GM23338 (cell line): ENCODE data around the gene SIDT2. TPM values are rescaled to one million over a fixed set of nuclear protein-coding genes. Genes with fewer than 3 reads are reported as not detected.

ENCODE experiments used
- ATAC-seq: fragments of 200-7000 bp; cut with Tn5 transposase; 3 replicates; pipeline ENCODE4 v1.9.1; 2020
- DNase-seq: peaks from one replicate; pipeline ENCODE4 v3.0.0-alpha.2; 2015; ENCODE audit warnings: low spot score
- H2AFZ ChIP-seq: fragments of 200-600 bp; sonication (generic); 2 replicates; pipeline ENCODE4 v1.8.0; 2016; ENCODE audit warnings: antibody characterized with exemption, mild to moderate bottlenecking, moderate library complexity
- H3F3A ChIP-seq: fragments of 200-600 bp; sonication (generic); replicated peaks from 2 replicates; pipeline ENCODE4 v1.8.0; 2017; ENCODE audit warnings: antibody characterized with exemption, mixed run types, low read depth
- H3K27ac ChIP-seq: fragments of 200-600 bp; sonication (generic); 2 replicates; pipeline ENCODE4 v1.6.1; 2016; ENCODE audit warnings: low read depth
- H3K27me3 ChIP-seq: fragments of 200-600 bp; sonication (generic); 2 replicates; pipeline ENCODE4 v1.8.0; 2016; ENCODE audit warnings: mild to moderate bottlenecking, mixed run types, moderate library complexity; ENCODE audit not compliant: insufficient read depth
- H3K36me3 ChIP-seq: fragments of 200-600 bp; sonication (generic); 2 replicates; pipeline ENCODE4 v1.8.0; 2016; ENCODE audit warnings: mild to moderate bottlenecking; ENCODE audit not compliant: insufficient read depth
- H3K4me1 ChIP-seq: fragments of 200-600 bp; sonication (generic); 2 replicates; pipeline ENCODE4 v1.8.0; 2016; ENCODE audit warnings: mild to moderate bottlenecking, moderate library complexity; ENCODE audit not compliant: insufficient read depth
- H3K4me2 ChIP-seq: fragments of 200-600 bp; sonication (generic); 2 replicates; pipeline ENCODE4 v1.7.1; 2017; ENCODE audit warnings: mixed run types
- H3K4me3 ChIP-seq: fragments of 200-600 bp; sonication (generic); 2 replicates; pipeline ENCODE4 v1.6.1; 2016; ENCODE audit warnings: mixed run types
- H3K79me2 ChIP-seq: fragments of 200-600 bp; sonication (generic); replicated peaks from 2 replicates; pipeline ENCODE4 v1.8.0; 2017; ENCODE audit warnings: mild to moderate bottlenecking; ENCODE audit not compliant: insufficient read depth
- H3K9me2 ChIP-seq: fragments of 200-600 bp; sonication (generic); 2 replicates; pipeline ENCODE4 v1.8.0; 2017; ENCODE audit not compliant: insufficient read depth
- H4K20me1 ChIP-seq: fragments of 200-600 bp; sonication (generic); replicated peaks from 2 replicates; pipeline ENCODE4 v1.8.0; 2017; ENCODE audit warnings: mild to moderate bottlenecking; ENCODE audit not compliant: insufficient read depth
- H3K27ac Mint-ChIP-seq: 2 replicates; pipeline ENCODE4 v1.8.0; 2020; ENCODE audit warnings: inconsistent platforms, mild to moderate bottlenecking, moderate library complexity, mixed read lengths
- H3K27me3 Mint-ChIP-seq: 3 replicates; pipeline ENCODE4 v1.8.0; 2022; ENCODE audit warnings: low read depth, mild to moderate bottlenecking, moderate library complexity, mixed read lengths, inconsistent platforms; ENCODE audit not compliant: insufficient read depth, poor library complexity
- H3K36me3 Mint-ChIP-seq: 3 replicates; pipeline ENCODE4 v1.8.0; 2021; ENCODE audit warnings: low read depth, mild to moderate bottlenecking, inconsistent platforms, moderate library complexity, mixed read lengths
- H3K4me1 Mint-ChIP-seq: 3 replicates; pipeline ENCODE4 v1.8.0; 2020; ENCODE audit warnings: mild to moderate bottlenecking, inconsistent platforms, mixed read lengths
- H3K4me3 Mint-ChIP-seq: 3 replicates; pipeline ENCODE4 v1.8.0; 2021; ENCODE audit warnings: moderate library complexity, mild to moderate bottlenecking, inconsistent platforms, mixed read lengths
- H3K9me3 Mint-ChIP-seq: 3 replicates; pipeline ENCODE4 v1.8.0; 2020; ENCODE audit warnings: moderate library complexity, mild to moderate bottlenecking, inconsistent platforms, mixed read lengths
- CREB1 ChIP-seq: fragments of 250-450 bp; sonication (Bioruptor Pico); IDR thresholded peaks from 2 replicates; pipeline ENCODE4 v1.5.0; 2020; ENCODE audit warnings: low read depth, mild to moderate bottlenecking, moderate library complexity
- ETS1 ChIP-seq: IDR thresholded peaks from 2 replicates; pipeline ENCODE4 v1.6.1; 2016; ENCODE audit warnings: antibody characterized with exemption
- EZH2 ChIP-seq: fragments of 200-600 bp; sonication (generic); IDR thresholded peaks from one replicate; pipeline ENCODE4 v1.8.0; 2017; ENCODE audit warnings: antibody characterized with exemption, mild to moderate bottlenecking, low read depth; ENCODE audit not compliant: unreplicated experiment
- EZH2phosphoT487 ChIP-seq: fragments of 200-600 bp; sonication (generic); IDR thresholded peaks from one replicate; pipeline ENCODE4 v1.8.1; 2018; ENCODE audit warnings: antibody characterized with exemption; ENCODE audit not compliant: unreplicated experiment
- JUNB ChIP-seq: IDR thresholded peaks from one replicate; pipeline ENCODE4 v1.6.1; 2016; ENCODE audit warnings: antibody characterized with exemption; ENCODE audit not compliant: unreplicated experiment
- NANOG ChIP-seq: IDR thresholded peaks from 2 replicates; pipeline ENCODE4 v1.6.1; 2016; ENCODE audit warnings: antibody characterized with exemption, borderline replicate concordance
- POLR2AphosphoS5 ChIP-seq: IDR thresholded peaks from 2 replicates; pipeline ENCODE4 v1.6.1; 2016; ENCODE audit warnings: antibody characterized with exemption, low read depth
- STAT1 ChIP-seq: IDR thresholded peaks from one replicate; pipeline ENCODE4 v1.6.1; 2016; ENCODE audit warnings: antibody characterized with exemption; ENCODE audit not compliant: unreplicated experiment
- ZNF114 ChIP-seq: fragments of 250-450 bp; sonication (Bioruptor Pico); IDR thresholded peaks from 2 replicates; pipeline ENCODE4 v1.5.0; 2020; ENCODE audit warnings: mild to moderate bottlenecking, moderate library complexity
- ZNF331 ChIP-seq: fragments of 250-450 bp; sonication (Bioruptor Pico); IDR thresholded peaks from 2 replicates; pipeline ENCODE4 v1.5.0; 2020; ENCODE audit warnings: low read depth, mild to moderate bottlenecking, moderate library complexity
- polyA plus RNA-seq: library from polyadenylated mRNA; unstranded; fragments of >200 nt; fragmentation: Nextera tagmentation; extraction: Ambion mirVana; gene quantifications from 2 replicates; pipeline ENCODE4 v1.2.1, GENCODE V29; 2016
- total RNA-seq: library from RNA; depleted of rRNA; stranded (reverse); fragments of >200 nt; shearing (Covaris generic); gene quantifications from 2 replicates; pipeline ENCODE4 v1.2.3, GENCODE V29; 2014
- TF ChIP-seq, protein P1 (sequence below): fragments of 250-450 bp; sonication (Bioruptor Pico); IDR thresholded peaks from 2 replicates; pipeline ENCODE4 v1.5.0; 2020; ENCODE audit warnings: mild to moderate bottlenecking, moderate library complexity

SIDT2 gene
- total and polyA plus RNA-seq, 2 experiments from 2014 or later: 7.5 to 12.1 TPM

GRCh38 chr11:117186431-117186761 lies 7.9 kb downstream of the SIDT2 start (continued):
- TF ChIP-seq, protein P1, sequence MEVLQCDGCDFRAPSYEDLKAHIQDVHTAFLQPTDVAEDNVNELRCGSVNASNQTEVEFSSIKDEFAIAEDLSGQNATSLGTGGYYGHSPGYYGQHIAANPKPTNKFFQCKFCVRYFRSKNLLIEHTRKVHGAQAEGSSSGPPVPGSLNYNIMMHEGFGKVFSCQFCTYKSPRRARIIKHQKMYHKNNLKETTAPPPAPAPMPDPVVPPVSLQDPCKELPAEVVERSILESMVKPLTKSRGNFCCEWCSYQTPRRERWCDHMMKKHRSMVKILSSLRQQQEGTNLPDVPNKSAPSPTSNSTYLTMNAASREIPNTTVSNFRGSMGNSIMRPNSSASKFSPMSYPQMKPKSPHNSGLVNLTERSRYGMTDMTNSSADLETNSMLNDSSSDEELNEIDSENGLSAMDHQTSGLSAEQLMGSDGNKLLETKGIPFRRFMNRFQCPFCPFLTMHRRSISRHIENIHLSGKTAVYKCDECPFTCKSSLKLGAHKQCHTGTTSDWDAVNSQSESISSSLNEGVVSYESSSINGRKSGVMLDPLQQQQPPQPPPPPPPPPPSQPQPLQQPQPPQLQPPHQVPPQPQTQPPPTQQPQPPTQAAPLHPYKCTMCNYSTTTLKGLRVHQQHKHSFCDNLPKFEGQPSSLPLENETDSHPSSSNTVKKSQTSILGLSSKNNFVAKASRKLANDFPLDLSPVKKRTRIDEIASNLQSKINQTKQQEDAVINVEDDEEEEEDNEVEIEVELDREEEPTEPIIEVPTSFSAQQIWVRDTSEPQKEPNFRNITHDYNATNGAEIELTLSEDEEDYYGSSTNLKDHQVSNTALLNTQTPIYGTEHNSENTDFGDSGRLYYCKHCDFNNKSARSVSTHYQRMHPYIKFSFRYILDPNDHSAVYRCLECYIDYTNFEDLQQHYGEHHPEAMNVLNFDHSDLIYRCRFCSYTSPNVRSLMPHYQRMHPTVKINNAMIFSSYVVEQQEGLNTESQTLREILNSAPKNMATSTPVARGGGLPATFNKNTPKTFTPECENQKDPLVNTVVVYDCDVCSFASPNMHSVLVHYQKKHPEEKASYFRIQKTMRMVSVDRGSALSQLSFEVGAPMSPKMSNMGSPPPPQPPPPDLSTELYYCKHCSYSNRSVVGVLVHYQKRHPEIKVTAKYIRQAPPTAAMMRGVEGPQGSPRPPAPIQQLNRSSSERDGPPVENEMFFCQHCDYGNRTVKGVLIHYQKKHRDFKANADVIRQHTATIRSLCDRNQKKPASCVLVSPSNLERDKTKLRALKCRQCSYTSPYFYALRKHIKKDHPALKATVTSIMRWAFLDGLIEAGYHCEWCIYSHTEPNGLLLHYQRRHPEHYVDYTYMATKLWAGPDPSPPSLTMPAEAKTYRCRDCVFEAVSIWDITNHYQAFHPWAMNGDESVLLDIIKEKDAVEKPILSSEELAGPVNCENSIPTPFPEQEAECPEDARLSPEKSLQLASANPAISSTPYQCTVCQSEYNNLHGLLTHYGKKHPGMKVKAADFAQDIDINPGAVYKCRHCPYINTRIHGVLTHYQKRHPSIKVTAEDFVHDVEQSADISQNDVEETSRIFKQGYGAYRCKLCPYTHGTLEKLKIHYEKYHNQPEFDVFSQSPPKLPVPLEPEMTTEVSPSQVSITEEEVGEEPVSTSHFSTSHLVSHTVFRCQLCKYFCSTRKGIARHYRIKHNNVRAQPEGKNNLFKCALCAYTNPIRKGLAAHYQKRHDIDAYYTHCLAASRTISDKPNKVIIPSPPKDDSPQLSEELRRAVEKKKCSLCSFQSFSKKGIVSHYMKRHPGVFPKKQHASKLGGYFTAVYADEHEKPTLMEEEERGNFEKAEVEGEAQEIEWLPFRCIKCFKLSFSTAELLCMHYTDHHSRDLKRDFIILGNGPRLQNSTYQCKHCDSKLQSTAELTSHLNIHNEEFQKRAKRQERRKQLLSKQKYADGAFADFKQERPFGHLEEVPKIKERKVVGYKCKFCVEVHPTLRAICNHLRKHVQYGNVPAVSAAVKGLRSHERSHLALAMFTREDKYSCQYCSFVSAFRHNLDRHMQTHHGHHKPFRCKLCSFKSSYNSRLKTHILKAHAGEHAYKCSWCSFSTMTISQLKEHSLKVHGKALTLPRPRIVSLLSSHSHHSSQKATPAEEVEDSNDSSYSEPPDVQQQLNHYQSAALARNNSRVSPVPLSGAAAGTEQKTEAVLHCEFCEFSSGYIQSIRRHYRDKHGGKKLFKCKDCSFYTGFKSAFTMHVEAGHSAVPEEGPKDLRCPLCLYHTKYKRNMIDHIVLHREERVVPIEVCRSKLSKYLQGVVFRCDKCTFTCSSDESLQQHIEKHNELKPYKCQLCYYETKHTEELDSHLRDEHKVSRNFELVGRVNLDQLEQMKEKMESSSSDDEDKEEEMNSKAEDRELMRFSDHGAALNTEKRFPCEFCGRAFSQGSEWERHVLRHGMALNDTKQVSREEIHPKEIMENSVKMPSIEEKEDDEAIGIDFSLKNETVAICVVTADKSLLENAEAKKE (CRISPR knock-in tag): no peak
- TF ChIP-seq ZNF114 (CRISPR knock-in tag): no peak

DNA sequence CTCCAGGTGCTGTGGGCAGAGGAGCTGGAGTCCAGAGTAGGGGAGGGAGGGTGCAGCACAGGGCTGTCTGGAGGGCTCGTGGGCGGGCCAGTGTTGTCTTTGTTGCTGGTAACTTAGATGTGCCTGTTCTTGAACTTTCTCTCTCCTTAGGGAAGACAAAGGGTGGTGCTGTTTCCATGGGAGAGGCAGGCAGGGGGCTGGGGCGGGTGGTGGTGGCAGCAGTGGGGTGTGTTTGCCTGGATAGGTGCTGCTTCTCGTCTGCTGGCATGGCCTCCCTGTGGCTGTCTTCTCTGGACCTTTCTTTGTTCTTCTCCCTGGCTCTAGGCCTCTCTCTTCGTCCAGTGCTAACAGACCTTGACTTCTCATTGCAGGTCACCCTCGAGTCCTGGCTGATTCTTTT lies 8.5 kb downstream of the SIDT2 start:
- H3K79me2 ChIP-seq: no peaks in the 10 kb centered on the region
- H3K36me3 ChIP-seq: no peaks in the 10 kb centered on the region
- H3K4me3 Mint-ChIP-seq: no peak overlapping the region

DNA sequence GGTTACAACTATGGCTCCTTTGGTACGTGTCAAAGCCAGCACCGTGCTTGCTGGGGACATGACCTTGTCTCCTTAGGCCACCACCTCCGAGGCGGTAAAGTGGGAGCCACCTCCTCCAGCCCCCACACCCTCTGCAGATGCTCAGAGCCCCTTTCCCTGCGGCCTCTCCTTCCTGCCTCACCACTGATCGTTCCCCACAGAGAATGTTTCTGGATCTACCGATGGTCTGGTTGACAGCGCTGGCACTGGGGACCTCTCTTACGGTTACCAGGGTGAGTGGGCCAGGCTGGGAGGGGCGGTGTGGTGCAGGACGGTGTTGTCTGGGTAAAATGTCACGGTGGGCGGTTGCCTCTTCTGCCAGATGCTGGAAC lies 8.9 kb downstream of the SIDT2 start:
- H3K27ac ChIP-seq: no peak overlapping the region
- H3K4me1 ChIP-seq: no peaks in the 10 kb centered on the region
- Mint-ChIP-seq H3K4me3 (no peak overlapping the region), H3K27ac (0 out of 2 replicates have a peak overlapping the region, but pooled peaks have one; percentile 66), H3K9me3 (no peaks in the 10 kb centered on the region), H3K36me3 (peaks cover 4% of the 10 kb centered on the region; the same call in 2 of the 3 replicates), H3K4me1 (no peaks in the 10 kb centered on the region; the same call in 2 of the 3 replicates), H3K27me3 (peaks cover 13% of the 10 kb centered on the region)
- no peak overlapping the region for H3K4me3 ChIP-seq
- ATAC-seq (no peak), DNase-seq (no peak)
- H3K4me2 ChIP-seq: no peak overlapping the region
- H3F3A ChIP-seq: no peaks in the 10 kb centered on the region
- H4K20me1 ChIP-seq: no peaks in the 10 kb centered on the region
- H2AFZ ChIP-seq: no peak overlapping the region
- H3K79me2 ChIP-seq: no peaks in the 10 kb centered on the region
- no peaks in the 10 kb centered on the region for H3K27me3 ChIP-seq
- no peaks in the 10 kb centered on the region for H3K9me2 ChIP-seq
- H3K36me3 ChIP-seq: no peaks in the 10 kb centered on the region
- TF ChIP-seq ZNF331 (CRISPR knock-in tag) (no peak), EZH2phosphoT487 (no peak), CREB1 (CRISPR knock-in tag) (no peak), EZH2 (no peak), JUNB (no peak), ETS1 (no peak), ZNF114 (CRISPR knock-in tag) (no peak), POLR2AphosphoS5 (no peak), STAT1 (no peak), NANOG (no peak)

More for the DNA sequence above, 8.5 kb downstream of the SIDT2 start:
- H3K9me2 ChIP-seq: no peaks in the 10 kb centered on the region
- no peaks in the 10 kb centered on the region for H4K20me1 ChIP-seq
- no peak overlapping the region for H2AFZ ChIP-seq
- H3K4me1 Mint-ChIP-seq: no peaks in the 10 kb centered on the region; the same call in 2 of the 3 replicates
- H3K4me2 ChIP-seq: no peak overlapping the region
- ATAC-seq (no peak), DNase-seq (no peak)
- no peak overlapping the region for H3K4me3 ChIP-seq
- peaks cover 4% of the 10 kb centered on the region; the same call in 2 of the 3 replicates for H3K36me3 Mint-ChIP-seq
- H3K27me3 Mint-ChIP-seq: peaks cover 10% of the 10 kb centered on the region
- no peak for TF ChIP-seq ZNF114 (CRISPR knock-in tag)
- no peaks in the 10 kb centered on the region for H3K4me1 ChIP-seq
- H3K9me3 Mint-ChIP-seq: no peaks in the 10 kb centered on the region
- H3K27me3 ChIP-seq: no peaks in the 10 kb centered on the region
- H3K27ac ChIP-seq: no peak overlapping the region
- H3F3A ChIP-seq: no peaks in the 10 kb centered on the region
- H3K27ac Mint-ChIP-seq: peak overlapping the region; percentile 66; the same call in 1 of the 2 replicates
